Motor neuron (in vitro differentiated cells): ENCODE results near the gene FILIP1L. TPM values are rescaled to one million over a fixed set of nuclear protein-coding genes. Genes with fewer than 3 reads are reported as not detected.

Source experiments
- ATAC-seq, 8 experiments: fragments of 200-7000 bp; cut with Tn5 transposase; replicated peaks in 6 of 8; 2 replicates each; pipeline ENCODE4 v1.8.0; 2021; ENCODE audit warnings: mild to moderate bottlenecking in 8 of 8, moderate library complexity in 8 of 8
- H3K27ac ChIP-seq, 2 donors: fragments of 250-450 bp; sonication (Bioruptor Pico); 2 replicates each; pipeline ENCODE4 v1.9.0; 2021; ENCODE audit warnings: antibody characterized with exemption in 2 of 2, mild to moderate bottlenecking in 2 of 2, moderate library complexity in 1 of 2
- H3K4me1 ChIP-seq, 2 donors: fragments of 250-450 bp; sonication (Bioruptor Pico); replicated peaks in 1 of 2; 2 replicates each; pipeline ENCODE4 v1.6.1; 2021; ENCODE audit warnings: antibody characterized with exemption in 2 of 2, mild to moderate bottlenecking in 2 of 2, moderate library complexity in 1 of 2
- H3K4me3 ChIP-seq, 5 donors: fragments of 250-450 bp; sonication (Bioruptor Pico); 2 replicates each; pipeline ENCODE4 v1.9.0; 2021; ENCODE audit warnings: antibody characterized with exemption in 5 of 5, mild to moderate bottlenecking in 5 of 5, moderate library complexity in 4 of 5
- WGBS, 10 experiments: fragments of 450-650 bp; shearing (Covaris generic); methylation state at CpG; one replicate each; pipeline ENCODE4 v1.0.0; 2022; 5-methylcytosine and 5-hydroxymethylcytosine counted together
- in situ Hi-C, 9 experiments: fragments of 400-800 bp; cut with MboI; loops; one replicate each; pipeline ENCODE4 v1.15.0; 2021; ENCODE audit warnings: low sequenced_read_pairs in 9 of 9, low pct_unique_long_range_greater_than_20kb in 2 of 9; ENCODE audit not compliant: unreplicated experiment in 9 of 9
- total RNA-seq, 8 experiments: library from RNA; unstranded; fragments of 300-600 nt; gene quantifications; 2 replicates each; pipeline versions ENCODE4 v1.2.3 to v1.2.4, GENCODE V29; 2022

Gene FILIP1L
- total RNA-seq, 8 experiments from 2014 or later = 2.2 to 31.1 (median 6.3) TPM

GRCh38 chr3:99863002-99863401, 251.3 kb downstream of the FILIP1L start:
- no peak for ATAC-seq
- peaks cover 0 to 6% of the 10 kb centered on the region in 2 donors for H3K4me1 ChIP-seq
- WGBS, 10 experiments = 57 to 100% (median 81%) methylated on average over 1 to 4 of the region's 6 CpGs; no CpG with 5 or more reads in 1 of the 10 experiments
- no peak overlapping the region for H3K4me3 ChIP-seq
- in situ Hi-C loops = no loop called here
- H3K27ac ChIP-seq = no peak overlapping the region

GRCh38 chr3:99862208-99862607, 252.1 kb downstream of the FILIP1L start:
- peak in 2 of 8 experiments; percentile 48 to 78 for ATAC-seq
- in situ Hi-C loops = no loop called here

GRCh38 chr3:99861216-99861615, 253.1 kb downstream of the FILIP1L start:
- no peak for ATAC-seq
- H3K27ac ChIP-seq = no peak overlapping the region
- no peaks in the 10 kb centered on the region for H3K4me1 ChIP-seq
- WGBS, 10 experiments = 55 to 100% (median 86%) methylated on average over 1 of the region's 1 CpG; no CpG with 5 or more reads in 7 of the 10 experiments
- in situ Hi-C loops = no loop called here
- no peak overlapping the region for H3K4me3 ChIP-seq

More at GRCh38 chr3:99862208-99862607, 252.1 kb downstream of the FILIP1L start:
- Histone ChIP-seq H3K4me3 (no peak overlapping the region), H3K4me1 (peaks cover 0 to under 1% of the 10 kb centered on the region in 2 donors), H3K27ac (no peak overlapping the region)
- WGBS, 10 experiments = 30 to 100% (median 80%) methylated on average over 1 to 2 of the region's 2 CpGs; no CpG with 5 or more reads in 1 of the 10 experiments

- in situ Hi-C loops = no loop called here
- 0 to 100% (median 64%) methylated on average over 1 of the region's 1 CpG; no CpG with 5 or more reads in 2 of the 10 experiments for WGBS, 10 experiments
- no peak overlapping the region for H3K27ac ChIP-seq
- no peak overlapping the region for H3K4me3 ChIP-seq
- ATAC-seq = peak in 2 of 8 experiments; percentile 73 to 80
- no peaks in the 10 kb centered on the region for H3K4me1 ChIP-seq
Measured at GRCh38 chr3:99859825-99860224, 254.5 kb downstream of the FILIP1L start.

- 43 to 89% (median 77%) methylated on average over 1 to 2 of the region's 2 CpGs; no CpG with 5 or more reads in 1 of the 10 experiments for WGBS, 10 experiments
Measured at GRCh38 chr3:99858469-99858868, 255.8 kb downstream of the FILIP1L start.

GRCh38 chr3:99857278-99857677, 257.0 kb downstream of the FILIP1L start:
- WGBS, 10 experiments = 33 to 100% (median 77%) methylated on average over 1 of the region's 1 CpG; no CpG with 5 or more reads in 5 of the 10 experiments
- no peak for ATAC-seq
- Histone ChIP-seq H3K27ac (no peak overlapping the region), H3K4me1 (no peaks in the 10 kb centered on the region), H3K4me3 (no peak overlapping the region)
- in situ Hi-C loops = no loop called here

More at GRCh38 chr3:99858469-99858868, 255.8 kb downstream of the FILIP1L start:
- H3K27ac ChIP-seq = no peak overlapping the region
- ATAC-seq = no peak
- no peak overlapping the region for H3K4me3 ChIP-seq
- in situ Hi-C loops = no loop called here
- H3K4me1 ChIP-seq = no peaks in the 10 kb centered on the region

GRCh38 chr3:99856437-99857220, 257.7 kb downstream of the FILIP1L start:
- WGBS, 10 experiments = 60 to 100% (median 100%) methylated on average over 2 to 3 of the region's 3 CpGs
- ATAC-seq = no peak
- in situ Hi-C loops = no loop called here
- Histone ChIP-seq H3K4me3 (no peak overlapping the region), H3K4me1 (no peaks in the 10 kb centered on the region), H3K27ac (no peak overlapping the region)

GRCh38 chr3:99855900-99856299, 258.4 kb downstream of the FILIP1L start:
- H3K27ac ChIP-seq = no peak overlapping the region
- H3K4me1 ChIP-seq = no peaks in the 10 kb centered on the region
- H3K4me3 ChIP-seq = no peak overlapping the region
- in situ Hi-C loops = no loop called here
- no peak for ATAC-seq
- WGBS, 10 experiments = 56 to 100% (median 100%) methylated on average over 1 of the region's 1 CpG; no CpG with 5 or more reads in 3 of the 10 experiments

- H3K4me1 ChIP-seq = no peaks in the 10 kb centered on the region
- peak in 1 of 8 experiments; percentile 27 for ATAC-seq
- in situ Hi-C loops = no loop called here
- H3K27ac ChIP-seq = no peak overlapping the region
- 13 to 100% (median 56%) methylated on average over 1 of the region's 1 CpG; no CpG with 5 or more reads in 3 of the 10 experiments for WGBS, 10 experiments
- H3K4me3 ChIP-seq = no peak overlapping the region
Measured at GRCh38 chr3:99854756-99855298, 259.5 kb downstream of the FILIP1L start.

GRCh38 chr3:99852851-99853250, 261.4 kb downstream of the FILIP1L start:
- Histone ChIP-seq H3K4me1 (no peaks in the 10 kb centered on the region), H3K27ac (no peak overlapping the region), H3K4me3 (no peak overlapping the region)
- in situ Hi-C loops = no loop called here
- ATAC-seq = no peak
- 38 to 100% (median 88%) methylated on average over 1 of the region's 1 CpG; no CpG with 5 or more reads in 5 of the 10 experiments for WGBS, 10 experiments

- ATAC-seq = no peak
- Histone ChIP-seq H3K27ac (no peak overlapping the region), H3K4me3 (no peak overlapping the region), H3K4me1 (no peaks in the 10 kb centered on the region)
- 75 to 100% (median 100%) methylated on average over 1 of the region's 1 CpG; no CpG with 5 or more reads in 2 of the 10 experiments for WGBS, 10 experiments
- in situ Hi-C loops = no loop called here
Measured at GRCh38 chr3:99851955-99852354, 262.3 kb downstream of the FILIP1L start.

GRCh38 chr3:99850608-99851007, 263.7 kb downstream of the FILIP1L start:
- no peak overlapping the region for H3K4me3 ChIP-seq
- H3K27ac ChIP-seq = no peak overlapping the region
- WGBS, 10 experiments = 74 to 100% (median 93%) methylated on average over 1 to 6 of the region's 6 CpGs; no CpG with 5 or more reads in 1 of the 10 experiments
- peaks cover 9% of the 10 kb centered on the region in 2 donors for H3K4me1 ChIP-seq
- in situ Hi-C loops = no loop called here
- ATAC-seq = no peak

- in situ Hi-C loops = loop anchor here in 7 of 9 experiments (10.0 to 25.0 kb wide), 4 partner anchors 214 to 739 kb away; partner anchors contain the start of gene TBC1D23 (in 4 of the 7)
- no peak overlapping the region for H3K27ac ChIP-seq
- no peak overlapping the region for H3K4me3 ChIP-seq
- no peak for ATAC-seq
- peaks cover 10 to 16% of the 10 kb centered on the region in 2 donors for H3K4me1 ChIP-seq
- WGBS, 10 experiments = 81 to 100% (median 96%) methylated on average over 1 to 6 of the region's 6 CpGs; no CpG with 5 or more reads in 3 of the 10 experiments
Measured at GRCh38 chr3:99848433-99848832, 265.9 kb downstream of the FILIP1L start.
